Measurements from ENCODE around the gene KCTD11.

The KCTD11 gene

DNA sequence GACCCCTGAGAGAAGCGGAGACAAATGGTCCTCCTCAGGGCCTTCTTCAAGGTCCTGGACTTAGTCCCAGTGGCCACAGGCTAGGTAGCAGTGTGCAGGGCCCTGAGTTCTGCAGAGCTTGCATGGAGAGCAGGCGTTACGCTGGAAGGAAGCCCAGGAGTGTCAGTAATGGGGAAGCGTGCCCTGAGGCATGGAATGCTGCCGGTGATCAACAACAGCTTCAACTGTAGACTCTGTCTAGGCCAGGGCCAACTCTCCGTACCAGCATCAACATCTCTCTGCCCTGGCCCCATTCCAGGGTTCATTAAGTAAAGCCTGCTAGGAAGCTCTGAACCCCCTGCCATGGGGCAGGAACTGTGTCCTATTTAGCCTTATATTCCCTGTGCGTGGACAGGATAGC is 28.4 kb downstream of the KCTD11 start:
- DNase-seq = no peak

DNA sequence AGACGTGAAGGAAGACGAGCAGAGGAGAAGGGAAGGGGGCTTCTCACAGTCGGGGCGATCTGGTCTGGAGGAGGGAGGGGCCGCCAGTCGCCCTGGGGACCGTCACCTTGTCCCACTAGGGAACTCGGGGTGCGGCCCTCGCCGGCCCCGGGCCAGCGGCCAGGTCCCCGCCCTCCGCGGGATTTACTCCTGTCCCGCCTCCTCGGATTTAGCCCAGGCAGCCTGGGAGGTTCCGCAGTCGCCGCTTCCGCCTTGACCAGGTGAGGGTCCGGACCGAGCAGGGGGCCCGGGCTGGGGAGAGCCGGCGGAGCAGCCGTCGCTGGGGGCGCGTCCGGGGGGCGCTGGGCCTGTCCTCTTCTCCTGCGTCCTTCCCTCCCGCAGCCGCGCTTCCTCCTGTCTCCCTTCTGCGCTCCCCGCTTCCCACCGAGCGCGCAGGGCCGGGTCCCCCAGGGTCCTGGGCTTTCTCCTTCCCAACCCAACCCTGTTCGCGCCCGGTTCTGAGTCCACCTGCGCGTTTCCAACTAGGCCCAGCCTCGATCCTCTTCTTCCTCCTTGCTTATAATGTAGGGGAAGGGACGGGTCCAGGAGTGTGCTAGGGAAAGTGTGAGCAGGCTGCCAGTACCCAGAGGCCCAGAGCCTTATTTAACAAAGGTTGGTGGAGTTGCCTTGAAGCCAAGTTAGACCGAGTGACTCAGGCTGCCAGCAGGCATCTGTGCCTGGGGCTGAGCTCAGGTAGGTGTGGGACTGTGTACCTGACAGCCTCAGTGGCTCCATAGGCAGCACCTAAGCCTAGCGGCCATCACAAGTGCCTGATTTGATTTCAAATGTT is 29.1 kb downstream of the KCTD11 start, which contains the start of gene TNK1:
Gene TNK1, plus strand, starts transcription at position 235 of the 829 bp plus-strand sequence. CDS start 1,838 bp downstream, outside the sequence.
- DNase-seq = no peak

DNA sequence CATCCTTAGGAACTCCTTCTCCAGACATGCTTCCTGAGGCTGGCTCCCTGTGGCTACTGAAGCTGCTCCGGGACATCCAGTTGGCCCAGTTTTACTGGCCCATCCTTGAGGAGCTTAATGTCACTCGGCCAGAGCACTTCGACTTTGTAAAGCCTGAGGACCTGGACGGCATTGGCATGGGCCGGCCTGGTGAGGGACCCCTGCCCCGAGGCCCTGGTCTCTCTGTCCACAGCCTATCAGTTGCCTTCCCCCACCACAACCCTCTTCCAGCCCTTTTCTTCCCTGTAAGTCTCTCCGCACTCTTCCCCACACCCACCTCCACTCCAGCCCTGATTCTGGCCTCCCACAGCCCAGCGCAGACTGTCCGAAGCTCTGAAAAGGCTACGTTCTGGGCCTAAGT is 30.9 kb downstream of the KCTD11 start:
- DNase-seq = no peak

DNA sequence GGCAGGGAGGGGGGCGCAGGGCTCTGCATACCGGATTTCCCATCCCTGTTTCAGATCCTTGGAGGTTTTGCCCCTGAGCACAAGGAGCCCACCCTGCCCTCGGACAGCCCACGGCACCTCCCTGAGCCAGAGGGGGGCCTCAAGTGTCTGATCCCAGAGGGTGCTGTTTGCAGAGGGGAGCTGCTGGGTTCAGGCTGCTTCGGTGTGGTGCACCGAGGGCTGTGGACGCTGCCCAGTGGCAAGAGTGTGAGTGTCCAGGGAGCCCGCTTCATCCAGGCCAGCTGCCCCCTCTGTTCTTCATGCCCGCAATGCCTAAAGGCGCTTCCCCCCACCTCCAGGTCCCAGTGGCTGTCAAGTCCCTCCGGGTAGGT is 31.4 kb downstream of the KCTD11 start:
- DNase-seq = peak in 1 of 2 experiments; percentile 19

DNA sequence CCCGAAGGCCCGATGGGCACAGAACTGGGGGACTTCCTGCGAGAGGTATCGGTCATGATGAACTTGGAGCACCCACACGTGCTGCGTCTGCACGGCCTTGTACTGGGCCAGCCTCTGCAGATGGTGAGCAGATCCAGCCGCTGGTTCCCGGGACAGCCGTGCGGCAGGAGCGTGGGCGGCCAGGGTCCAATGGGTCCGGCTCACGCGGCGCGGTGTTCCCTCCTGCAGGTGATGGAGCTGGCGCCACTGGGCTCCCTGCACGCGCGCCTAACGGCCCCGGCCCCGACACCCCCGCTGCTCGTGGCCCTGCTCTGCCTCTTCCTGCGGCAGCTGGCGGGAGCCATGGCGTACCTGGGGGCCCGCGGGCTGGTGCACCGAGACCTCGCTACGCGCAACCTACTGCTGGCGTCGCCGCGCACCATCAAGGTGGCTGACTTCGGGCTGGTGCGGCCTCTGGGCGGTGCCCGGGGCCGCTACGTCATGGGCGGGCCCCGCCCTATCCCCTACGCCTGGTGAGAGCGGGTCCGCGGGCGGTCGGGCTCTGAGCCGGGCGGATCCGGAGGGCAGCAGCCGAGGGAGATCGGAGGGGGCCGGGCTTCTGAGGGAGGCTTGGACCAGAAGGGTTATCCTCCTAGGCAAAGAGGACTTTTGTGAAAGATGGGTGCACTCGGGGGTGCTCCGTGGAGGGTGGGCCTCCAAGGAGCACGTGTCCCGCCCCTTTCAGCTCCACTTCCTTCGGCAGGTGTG is 32.0 kb downstream of the KCTD11 start:
- DNase-seq = peak; percentile 78 to 83

DNA sequence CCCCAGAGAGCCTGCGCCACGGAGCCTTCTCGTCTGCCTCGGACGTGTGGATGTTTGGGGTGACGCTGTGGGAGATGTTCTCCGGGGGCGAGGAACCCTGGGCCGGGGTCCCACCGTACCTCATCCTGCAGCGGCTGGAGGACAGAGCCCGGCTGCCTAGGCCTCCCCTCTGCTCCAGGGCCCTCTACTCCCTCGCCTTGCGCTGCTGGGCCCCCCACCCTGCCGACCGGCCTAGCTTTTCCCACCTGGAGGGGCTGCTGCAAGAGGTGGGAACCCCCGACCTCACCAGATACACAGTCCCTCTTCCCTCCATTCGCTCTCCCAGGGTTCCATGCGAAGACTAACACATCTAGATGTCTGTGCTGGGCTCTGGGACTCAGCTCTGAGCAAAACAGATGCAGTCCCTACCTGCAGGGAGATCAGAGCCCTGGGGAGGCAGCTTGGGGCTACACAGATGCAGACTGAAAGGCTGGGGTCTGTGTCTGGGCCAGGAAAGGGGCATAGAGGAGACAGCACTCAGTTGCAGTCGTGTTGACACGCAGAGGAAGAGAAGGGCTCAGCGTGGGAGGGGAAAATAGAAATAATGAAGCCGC is 32.6 kb downstream of the KCTD11 start:
- DNase-seq = no peak

DNA sequence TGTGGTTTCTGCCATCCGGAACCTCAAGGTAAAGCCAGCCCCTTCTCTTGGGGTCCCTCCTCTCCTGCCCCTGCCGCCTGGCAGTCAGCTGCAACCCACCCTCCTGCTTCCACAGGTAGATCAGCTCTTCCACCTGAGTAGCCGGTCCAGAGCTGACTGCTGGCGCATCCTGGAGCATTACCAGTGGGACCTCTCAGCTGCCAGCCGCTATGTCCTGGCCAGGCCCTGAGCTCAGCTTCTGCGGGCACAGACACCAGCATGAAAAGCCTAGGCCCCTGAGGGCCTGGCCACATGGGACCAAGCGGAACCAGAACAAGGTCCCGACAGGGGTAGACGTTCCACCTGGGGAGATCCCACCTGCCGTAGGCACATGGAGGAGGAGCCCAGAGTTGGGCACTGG is 36.9 kb downstream of the KCTD11 start:
- DNase-seq = no peak

DNA sequence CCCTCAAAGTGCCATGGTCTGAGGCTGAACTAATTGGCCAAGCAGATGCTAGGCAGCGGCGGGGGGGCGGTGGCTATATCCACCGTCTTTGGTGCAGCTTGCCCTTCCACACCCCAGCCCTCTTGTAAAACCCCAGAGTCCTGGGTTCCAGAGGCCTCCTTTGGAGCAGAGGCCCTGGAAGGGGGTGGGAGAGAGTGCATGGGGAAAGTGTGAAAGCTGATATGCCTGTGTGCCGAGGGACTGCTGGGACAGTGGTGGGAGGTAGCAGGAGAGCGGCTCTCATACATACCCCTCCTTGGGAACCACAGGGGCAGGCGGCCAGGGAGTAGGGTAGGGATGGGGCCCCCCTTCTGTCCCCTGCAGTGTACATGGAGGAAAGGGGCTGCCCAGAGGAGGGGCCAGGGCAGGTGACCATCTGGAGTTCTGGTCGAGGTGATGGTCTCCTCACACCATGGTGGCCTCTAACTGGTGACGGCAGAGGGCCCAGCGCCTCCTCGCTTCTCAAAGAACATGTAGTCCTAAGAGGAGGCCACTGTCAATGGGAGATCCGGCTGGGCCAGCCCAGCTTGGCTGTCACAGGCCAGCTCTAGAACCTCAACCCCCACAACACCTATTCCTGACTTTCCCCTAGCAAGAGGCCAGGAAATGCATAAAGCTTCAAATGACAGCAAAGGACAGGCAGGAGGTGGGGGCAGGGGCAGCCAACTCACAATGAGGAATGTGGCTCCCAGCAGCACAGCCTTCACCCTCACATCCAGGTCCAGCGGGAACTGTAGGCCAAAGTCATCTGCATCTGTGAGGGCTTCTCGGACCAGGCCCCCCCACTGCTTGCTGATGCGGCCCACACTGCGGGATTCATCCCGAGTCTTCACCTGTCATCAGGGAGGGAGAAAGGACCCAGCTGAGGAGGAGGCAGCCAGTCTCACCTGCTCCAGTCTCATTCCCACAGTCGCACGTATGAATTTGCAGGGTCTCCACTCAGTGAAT is 38.3 kb downstream of the KCTD11 start:
- DNase-seq = no peak

DNA sequence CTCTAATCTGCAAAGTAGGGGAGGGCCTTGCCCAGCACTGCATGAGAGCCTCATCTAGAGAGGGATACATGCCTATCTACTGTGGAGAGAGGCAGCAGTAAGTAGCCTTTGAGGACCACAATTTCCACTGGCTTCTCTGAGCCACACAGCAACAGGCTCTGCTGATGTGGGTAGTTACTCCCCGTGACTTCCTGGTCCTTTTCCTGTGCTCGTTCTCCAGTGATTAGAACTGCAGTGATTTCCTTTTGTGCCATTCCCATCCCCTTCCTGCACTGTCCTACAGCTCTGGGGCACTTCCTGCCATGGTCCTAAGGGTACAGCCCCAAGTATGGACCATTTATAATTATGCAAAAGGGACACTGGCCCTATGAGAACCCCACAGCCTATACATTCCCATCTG is 39.3 kb downstream of the KCTD11 start:
- DNase-seq = no peak

DNA sequence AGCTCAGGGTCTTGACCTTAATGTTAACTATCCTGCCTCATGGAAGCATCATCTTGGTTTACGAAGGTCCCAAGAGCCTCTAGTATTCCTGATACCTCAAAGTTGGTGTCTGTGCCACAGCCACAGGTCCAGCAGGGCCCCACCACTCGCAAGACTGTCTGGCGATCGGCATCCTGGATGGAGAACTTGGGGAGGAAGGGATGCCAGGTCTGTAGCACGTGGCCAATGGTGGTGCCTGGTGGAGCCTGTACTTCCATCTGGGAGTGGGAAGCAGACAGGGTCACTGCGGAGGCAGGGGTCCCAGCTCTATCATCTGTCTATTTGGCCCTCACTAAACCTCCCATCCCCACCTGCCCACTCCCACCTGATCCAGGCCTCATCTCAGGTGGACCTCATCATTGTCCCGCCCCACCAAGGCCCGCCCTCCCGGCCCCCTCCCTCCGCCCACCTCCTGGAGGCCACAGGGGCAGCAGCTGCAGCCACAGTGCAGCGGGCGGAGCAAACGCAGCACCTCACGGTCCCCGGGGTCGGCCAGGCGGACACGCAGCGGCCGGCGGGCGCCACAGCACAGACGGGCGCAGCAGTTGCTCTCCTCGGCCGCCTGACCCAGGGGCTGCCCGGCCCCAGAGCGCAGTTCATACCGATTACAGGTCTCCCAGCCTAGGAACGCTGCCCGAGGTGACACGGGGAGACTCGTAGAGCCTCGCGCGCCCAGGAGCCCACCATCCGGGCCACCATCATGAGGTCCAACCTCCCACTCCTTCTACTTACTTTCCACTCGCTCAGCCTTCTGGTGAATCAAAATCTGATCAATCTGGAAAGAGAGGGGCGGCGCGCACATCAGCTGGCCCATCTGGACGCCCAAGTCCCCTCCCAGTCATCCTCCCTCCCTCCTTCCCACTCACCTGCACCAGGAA is 41.0 kb downstream of the KCTD11 start:
- DNase-seq = no peak

DNA sequence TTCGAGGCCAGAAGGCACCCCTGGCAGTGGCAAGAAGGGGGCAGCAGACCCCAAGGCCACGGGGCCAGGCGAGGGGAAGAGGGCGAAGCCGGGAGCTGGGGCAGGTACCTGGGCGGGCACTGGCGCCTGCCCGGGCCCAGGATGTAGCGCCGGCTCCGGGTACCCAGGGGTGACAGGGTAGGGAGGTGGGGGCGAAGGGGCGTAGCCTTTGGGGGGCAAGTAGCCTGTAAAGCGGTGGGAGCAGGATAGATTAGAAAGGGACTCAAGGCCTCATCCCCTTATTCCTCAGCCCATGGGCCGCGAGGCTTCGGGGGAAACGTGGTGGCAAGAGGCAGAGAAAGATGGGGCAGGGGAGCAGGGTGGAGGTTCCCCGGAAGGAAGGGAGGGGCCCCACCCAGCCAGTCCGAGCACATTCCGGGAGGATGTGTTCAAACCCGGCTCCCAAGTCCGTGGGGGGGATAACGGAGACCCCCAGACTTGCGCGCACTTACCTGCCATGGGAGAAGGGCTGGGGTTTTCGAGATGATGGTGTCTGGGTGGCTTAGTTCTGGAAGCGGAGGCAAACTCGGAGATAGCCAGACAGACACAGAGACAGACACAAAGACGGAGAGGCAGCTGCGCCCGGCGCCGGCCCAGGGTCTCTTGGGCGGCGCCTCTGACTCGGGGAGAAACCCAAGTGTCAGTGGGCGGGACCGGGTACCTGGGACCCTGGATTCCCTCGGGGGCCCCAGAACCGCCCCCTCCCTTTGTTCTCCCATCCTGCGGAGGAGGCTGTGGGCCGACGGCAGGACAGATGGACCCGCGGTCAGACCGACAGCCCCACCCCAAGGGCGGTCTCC is 41.9 kb downstream of the KCTD11 start:
- peak; percentile 61 to 67 for DNase-seq

DNA sequence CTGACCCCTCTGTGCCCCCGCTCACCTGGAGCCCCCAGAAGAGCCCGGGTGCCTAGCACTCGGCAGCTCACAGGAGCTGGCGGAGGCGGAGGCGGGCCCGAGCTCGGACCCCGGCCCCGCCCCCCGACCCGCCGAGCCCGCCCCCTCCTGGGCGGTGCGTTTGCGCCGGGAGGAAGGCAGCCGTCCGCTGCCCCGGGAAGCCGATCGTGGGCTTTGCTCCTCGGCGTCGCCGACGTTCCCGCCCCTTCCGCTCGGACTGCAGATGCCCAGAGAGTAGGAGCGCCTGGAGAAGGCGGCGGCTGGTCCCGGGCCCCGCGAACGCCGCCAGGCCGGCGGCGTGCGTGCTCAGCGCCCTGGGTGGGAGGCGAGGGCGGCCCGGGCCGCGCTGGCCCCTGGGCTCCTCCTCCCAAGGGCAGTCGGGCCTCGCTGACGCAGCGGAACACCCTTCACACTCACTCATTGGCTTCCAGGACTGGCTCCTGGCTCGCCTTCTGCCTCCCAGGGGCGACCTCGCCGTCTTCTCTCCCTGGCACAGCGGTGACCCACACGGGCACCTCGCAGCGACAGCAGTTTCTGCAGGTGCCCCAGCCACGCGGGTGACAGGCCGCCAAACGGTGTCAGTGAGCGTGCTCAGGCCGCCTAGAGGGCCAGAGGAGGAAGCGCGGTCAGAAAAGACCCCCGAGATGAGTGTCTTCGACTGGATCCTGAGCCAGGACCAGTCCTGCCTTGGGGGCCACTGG is 42.7 kb downstream of the KCTD11 start, which contains the start of gene PLSCR3:
Gene PLSCR3, minus strand, starts transcription at position 74 of the 740 bp plus-strand sequence. CDS start 415 bp downstream, outside the sequence.
- peak; percentile 87 to 89 for DNase-seq

DNA sequence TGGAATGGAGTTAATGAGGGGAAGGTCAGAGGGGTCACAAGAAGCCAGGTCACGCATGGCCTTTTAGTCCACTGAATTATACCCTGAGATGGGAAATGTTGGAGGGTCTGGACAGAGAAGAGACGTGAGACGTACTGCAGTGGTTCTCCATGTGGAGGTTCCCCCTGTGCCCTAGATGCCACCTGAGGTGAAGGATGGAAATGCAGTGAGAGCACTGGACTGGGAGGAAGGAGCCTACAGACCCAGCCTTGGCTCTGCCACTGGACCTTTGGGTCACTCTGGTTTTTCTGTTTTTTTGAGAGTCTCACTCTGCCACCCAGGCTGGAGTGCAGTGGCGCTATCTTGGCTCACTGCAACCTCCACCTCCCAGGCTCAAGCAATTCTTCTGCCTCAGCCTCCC is 44.2 kb downstream of the KCTD11 start:
- DNase-seq = no peak

DNA sequence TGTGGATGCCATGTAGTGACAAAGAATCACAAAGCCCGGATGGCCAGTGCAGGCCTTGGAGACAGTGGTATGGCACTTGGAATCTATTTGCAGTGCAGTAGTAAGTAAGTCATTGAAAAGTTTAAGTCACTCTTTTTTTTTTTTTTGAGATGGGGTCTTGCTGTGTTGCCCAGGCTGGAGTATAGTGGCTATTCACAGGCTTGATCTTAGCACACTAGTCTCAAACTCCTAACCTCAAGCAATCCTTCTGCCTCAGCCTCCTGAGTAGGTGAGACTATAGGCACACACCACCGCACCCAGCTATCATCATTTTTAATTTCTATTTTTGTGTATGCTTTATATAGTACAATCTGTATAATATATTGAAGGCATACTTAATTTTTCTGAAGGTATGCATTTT is 46.6 kb downstream of the KCTD11 start:
- DNase-seq = no peak

DNA sequence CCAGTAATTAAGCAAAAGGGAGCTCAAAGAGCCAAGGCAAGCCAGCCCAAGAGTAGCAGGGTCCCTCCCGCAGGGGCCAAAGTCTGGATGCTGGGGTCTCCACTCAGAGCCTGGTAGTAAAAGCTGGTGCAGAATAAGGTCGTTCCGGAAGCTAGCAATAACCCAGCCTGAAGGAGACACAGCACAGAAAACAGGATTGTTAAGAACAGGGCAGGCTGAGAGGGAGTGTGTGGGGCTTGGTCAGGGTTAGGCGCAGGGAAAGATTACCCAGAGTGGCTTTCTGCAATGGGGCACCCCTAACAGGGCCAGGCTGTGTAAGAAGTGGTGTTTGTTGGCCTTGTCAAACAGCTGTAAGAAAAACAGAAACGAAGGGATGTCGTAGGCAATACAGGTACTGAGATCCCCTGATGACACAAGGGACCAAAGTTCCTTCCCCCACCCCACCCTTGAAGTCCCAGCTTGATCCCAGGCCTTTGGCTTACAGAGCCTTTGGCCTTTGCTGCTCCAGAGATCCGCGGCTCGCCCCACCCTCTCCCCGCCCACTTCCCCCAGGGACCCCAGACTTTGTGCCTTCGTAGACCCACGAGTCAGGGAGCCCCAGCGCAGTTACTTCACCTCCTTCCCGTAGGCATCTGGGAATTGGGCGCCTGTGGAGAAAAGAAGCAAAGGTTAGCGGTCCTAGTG is 51.2 kb downstream of the KCTD11 start:
- peak; percentile 29 to 38 for DNase-seq

DNA sequence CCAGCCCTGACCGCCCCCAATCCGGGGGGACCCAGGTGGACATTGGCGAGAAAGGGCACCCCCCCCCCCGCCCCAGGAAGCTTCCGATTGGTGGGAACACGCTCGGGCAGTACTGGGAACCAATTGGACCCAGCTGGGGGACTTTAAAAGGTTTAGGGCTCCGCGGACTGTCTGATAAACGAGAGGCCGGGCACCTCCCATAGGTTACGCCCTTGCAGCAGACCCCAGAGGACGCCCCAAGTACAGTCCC is 51.7 kb downstream of the KCTD11 start:
- DNase-seq = no peak

DNA sequence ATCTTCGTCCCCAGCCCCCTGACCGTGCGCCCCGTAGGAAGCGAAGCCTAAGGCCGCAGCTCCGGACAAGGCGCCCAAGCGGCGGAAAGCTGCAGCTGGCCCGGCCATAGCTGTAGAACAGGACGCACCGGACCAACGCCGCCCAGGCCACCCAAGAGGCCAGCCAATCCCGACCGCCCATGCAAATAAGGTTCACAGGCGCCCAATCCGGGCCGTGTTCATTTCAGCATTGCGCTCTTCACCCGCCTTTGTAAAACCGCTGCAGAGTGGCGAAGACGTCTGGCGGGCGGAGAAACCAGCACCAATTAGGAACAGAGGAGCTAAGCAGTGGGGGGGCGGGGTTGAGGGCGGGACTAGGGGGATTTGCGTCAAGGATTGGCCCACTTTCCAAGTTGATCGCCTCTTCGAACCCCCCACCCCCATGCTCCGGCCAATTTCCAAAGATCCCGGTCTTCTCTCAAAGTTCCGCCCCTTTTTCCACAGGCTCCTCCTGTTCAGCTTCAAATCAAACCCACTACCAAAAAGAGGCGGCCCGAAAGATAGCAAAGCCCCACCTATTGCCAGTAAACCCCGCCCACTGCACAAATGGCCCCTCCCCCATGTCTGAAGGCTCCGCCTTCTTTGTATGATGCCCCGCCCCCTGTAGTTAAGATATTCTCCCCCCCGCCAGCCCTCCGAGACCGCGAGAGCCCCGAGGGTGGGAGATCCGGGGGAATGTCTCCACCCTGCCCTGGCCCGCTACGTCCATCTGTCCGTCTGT is 52.2 kb downstream of the KCTD11 start, which contains the start of gene TMEM256:
Gene TMEM256, minus strand, starts transcription at position 121 of the 760 bp plus-strand sequence. Its CDS starts 13 bp downstream, at position 108.
- DNase-seq = peak; percentile 96
